Endodermal cell (in vitro differentiated cells): ENCODE data around the gene KRTAP3-1. TPM values are rescaled to one million over a fixed set of nuclear protein-coding genes. Genes with fewer than 3 reads are reported as not detected.

Source experiments
- DNase-seq: peaks from one replicate; pipeline ENCODE4 v3.0.0-alpha.2; 2017
- H3K27ac ChIP-seq: 2 replicates; pipeline ENCODE4 v1.5.1; 2013; ENCODE audit warnings: mild to moderate bottlenecking, low read depth, low read length, moderate library complexity
- H3K27me3 ChIP-seq: 2 replicates; pipeline ENCODE4 v1.6.1; 2013; ENCODE audit warnings: mild to moderate bottlenecking, low read length, moderate library complexity; ENCODE audit not compliant: insufficient read depth, control insufficient read depth, poor library complexity, severe bottlenecking
- H3K36me3 ChIP-seq: 2 replicates; pipeline ENCODE4 v1.7.0; 2013; ENCODE audit warnings: mild to moderate bottlenecking, low read length, moderate library complexity; ENCODE audit not compliant: control insufficient read depth, insufficient read depth
- H3K4me1 ChIP-seq: one replicate; pipeline ENCODE4 v1.7.0; 2013; ENCODE audit warnings: low read length; ENCODE audit not compliant: control insufficient read depth, insufficient read depth
- H3K4me3 ChIP-seq: 2 replicates; pipeline ENCODE4 v1.5.1; 2013; ENCODE audit warnings: mild to moderate bottlenecking, low read length, moderate library complexity
- H3K9ac ChIP-seq: 2 replicates; pipeline ENCODE4 v1.6.1; 2013; ENCODE audit warnings: mild to moderate bottlenecking, low read length, moderate library complexity; ENCODE audit not compliant: poor library complexity, severe bottlenecking; ENCODE audit errors: extremely low read depth
- H3K9me3 ChIP-seq: 2 replicates; pipeline ENCODE4 v1.6.1; 2013; ENCODE audit warnings: mild to moderate bottlenecking, low read length, moderate library complexity; ENCODE audit not compliant: control insufficient read depth
- H3K27ac Mint-ChIP-seq: 2 replicates; pipeline ENCODE4 v1.8.0; 2020; ENCODE audit warnings: mixed read lengths
- H3K27me3 Mint-ChIP-seq: 2 replicates; pipeline ENCODE4 v1.8.0; 2021; ENCODE audit warnings: mild to moderate bottlenecking, mixed read lengths; ENCODE audit not compliant: insufficient read depth
- H3K36me3 Mint-ChIP-seq: 2 replicates; pipeline ENCODE4 v1.8.0; 2020; ENCODE audit warnings: low read depth, mixed read lengths
- H3K4me1 Mint-ChIP-seq: 2 replicates; pipeline ENCODE4 v1.8.0; 2020; ENCODE audit warnings: mixed read lengths
- H3K4me3 Mint-ChIP-seq: 2 replicates; pipeline ENCODE4 v1.8.0; 2020; ENCODE audit warnings: mild to moderate bottlenecking, moderate library complexity, mixed read lengths
- H3K9me3 Mint-ChIP-seq: 2 replicates; pipeline ENCODE4 v1.8.0; 2020; ENCODE audit warnings: mild to moderate bottlenecking, mixed read lengths
- CTCF ChIP-seq: fragments of 200-600 bp; sonication (generic); conservative IDR thresholded peaks from 2 replicates; pipeline ENCODE4 v1.5.0; 2021; ENCODE audit warnings: antibody characterized with exemption, mild to moderate bottlenecking
- WGBS, 2 experiments: methylation state at CpG; one replicate each; pipeline versions ENCODE4 v1.1.5 to v1.1.7; 2013; ENCODE audit warnings: missing lambda C conversion rate in 2 of 2, mixed read lengths in 1 of 2; ENCODE audit not compliant: insufficient coverage in 1 of 2, insufficient read length in 1 of 2; 5-methylcytosine and 5-hydroxymethylcytosine counted together
- total RNA-seq, 2 donors: library from RNA; stranded (reverse); fragmentation: NEBNext Ultra II Directional in 1 of 2; extraction: Animal tissue kit (Norgen Biotek cat#: 25700) in 1 of 2; gene quantifications; 2 replicates in 1 of 2; 3 replicates in 1 of 2; pipeline ENCODE4 v1.2.1, GENCODE V29; 2021

The KRTAP3-1 gene
- total RNA-seq, 2 donors from 2014 or later = not detected

GRCh38 chr17:40993084-40993483 lies 15.8 kb downstream of the KRTAP3-1 start:
- H3K9me3 ChIP-seq = peaks cover 5% of the 10 kb centered on the region
- H3K27ac ChIP-seq = no peak overlapping the region
- H3K4me3 Mint-ChIP-seq = no peak overlapping the region
- TF ChIP-seq CTCF = no peak
- no peaks in the 10 kb centered on the region for H3K36me3 ChIP-seq
- H3K4me3 ChIP-seq = no peak overlapping the region
- no peaks in the 10 kb centered on the region for H3K27me3 Mint-ChIP-seq
- H3K4me1 Mint-ChIP-seq = peaks cover 6% of the 10 kb centered on the region
- no peaks in the 10 kb centered on the region for H3K27me3 ChIP-seq
- no peak overlapping the region for H3K9ac ChIP-seq
- DNase-seq = no peak
- H3K9me3 Mint-ChIP-seq = no peaks in the 10 kb centered on the region
- H3K27ac Mint-ChIP-seq = no peak overlapping the region
- no peaks in the 10 kb centered on the region for H3K4me1 ChIP-seq
- 91 to 95% methylated on average over 2 of the region's 2 CpGs for WGBS, 2 experiments
- no peaks in the 10 kb centered on the region for H3K36me3 Mint-ChIP-seq

GRCh38 chr17:40992666-40993065 lies 16.3 kb downstream of the KRTAP3-1 start:
- no peaks in the 10 kb centered on the region for H3K27me3 Mint-ChIP-seq
- no peaks in the 10 kb centered on the region for H3K36me3 ChIP-seq
- no peak for TF ChIP-seq CTCF
- no peak overlapping the region for H3K27ac Mint-ChIP-seq
- no peaks in the 10 kb centered on the region for H3K9me3 Mint-ChIP-seq
- no peaks in the 10 kb centered on the region for H3K36me3 Mint-ChIP-seq
- WGBS, 2 experiments = 89 to 99% methylated on average over 1 to 3 of the region's 3 CpGs
- no peak overlapping the region for H3K9ac ChIP-seq
- no peak for DNase-seq
- H3K4me1 ChIP-seq = no peaks in the 10 kb centered on the region
- H3K27ac ChIP-seq = no peak overlapping the region
- H3K4me1 Mint-ChIP-seq = peaks cover 6% of the 10 kb centered on the region
- no peaks in the 10 kb centered on the region for H3K27me3 ChIP-seq
- H3K9me3 ChIP-seq = peaks cover 5% of the 10 kb centered on the region
- no peak overlapping the region for H3K4me3 Mint-ChIP-seq
- no peak overlapping the region for H3K4me3 ChIP-seq

GRCh38 chr17:40986920-40987319 lies 22.0 kb downstream of the KRTAP3-1 start:
- Histone ChIP-seq H3K36me3 (no peaks in the 10 kb centered on the region), H3K9me3 (peaks cover 5% of the 10 kb centered on the region), H3K4me1 (no peaks in the 10 kb centered on the region), H3K27me3 (no peaks in the 10 kb centered on the region), H3K27ac (no peak overlapping the region), H3K4me3 (no peak overlapping the region), H3K9ac (no peak overlapping the region)
- H3K4me3 Mint-ChIP-seq = no peak overlapping the region
- no peak overlapping the region for H3K27ac Mint-ChIP-seq
- no peak for TF ChIP-seq CTCF
- WGBS, 2 experiments = 87 to 90% methylated on average over 6 to 8 of the region's 8 CpGs
- no peak for DNase-seq
- H3K9me3 Mint-ChIP-seq = no peaks in the 10 kb centered on the region
- H3K27me3 Mint-ChIP-seq = peaks cover 7% of the 10 kb centered on the region
- H3K36me3 Mint-ChIP-seq = no peaks in the 10 kb centered on the region
- no peaks in the 10 kb centered on the region for H3K4me1 Mint-ChIP-seq
